Gastrocnemius medialis (tissue), 4 donors: ENCODE measurements around the gene PDLIM1. TPM values are rescaled to one million over a fixed set of nuclear protein-coding genes. Genes with fewer than 3 reads are reported as not detected.
A peak's percentile ranks its signal among the peaks of the same experiment; 100 is the strongest.

Source experiments
- ATAC-seq, 2 donors: fragments of 150-250 bp; one replicate each; pipeline ENCODE4 v1.9.1; 2016
- DNase-seq, 2 donors: peaks; one replicate each; pipeline ENCODE4 v3.0.0-alpha.2; 2019
- H3K27ac ChIP-seq, 4 donors: fragments of 200-600 bp; sonication (generic); 1 replicate in 1 of 4; 2 replicates in 3 of 4; pipeline ENCODE4 v1.5.1; 2016 to 2018; ENCODE audit warnings: mild to moderate bottlenecking in 2 of 4, moderate library complexity in 1 of 4
- H3K27me3 ChIP-seq, 3 donors: fragments of 200-600 bp; sonication (generic) in 2 of 3; 1 replicate in 1 of 3; 2 replicates in 2 of 3; pipeline versions ENCODE4 v1.5.1 to v1.6.0; 2016 to 2019; ENCODE audit warnings: mild to moderate bottlenecking in 1 of 3, moderate library complexity in 1 of 3
- H3K36me3 ChIP-seq, 2 donors: fragments of 200-600 bp; sonication (generic) in 1 of 2; one replicate each; pipeline ENCODE4 v1.5.1; 2017 to 2018
- H3K4me1 ChIP-seq, 2 donors: fragments of 200-600 bp; sonication (generic) in 1 of 2; one replicate each; pipeline ENCODE4 v1.5.1; 2016 to 2017; ENCODE audit warnings: mild to moderate bottlenecking in 2 of 2
- H3K4me3 ChIP-seq, 4 donors: fragments of 200-600 bp; sonication (generic) in 3 of 4; 1 replicate in 1 of 4; 2 replicates in 3 of 4; pipeline ENCODE4 v1.5.1; 2016 to 2019; ENCODE audit warnings: mild to moderate bottlenecking in 2 of 4
- H3K9me3 ChIP-seq, 3 donors: fragments of 200-600 bp; sonication (generic) in 2 of 3; 1 replicate in 1 of 3; 2 replicates in 2 of 3; pipeline ENCODE4 v1.5.1; 2016 to 2019
- POLR2A ChIP-seq, 2 donors: fragments of 450-650 bp; IDR thresholded peaks; one replicate each; pipeline ENCODE4 v1.6.1; 2017; ENCODE audit warnings: antibody characterized with exemption in 2 of 2, mild to moderate bottlenecking in 2 of 2, moderate library complexity in 2 of 2
- in situ Hi-C, 4 donors: fragments of 200-750 bp; cut with MboI; loops; one replicate each; pipeline versions ENCODE4 v1.15.0 to v1.8.0; 2017; ENCODE audit warnings: low sequenced_read_pairs in 4 of 4
- intact Hi-C: fragments of 100-400 bp; cut with DNase I; formaldehyde crosslinking; loops from one replicate; pipeline ENCODE4 v1.15.1; 2023; ENCODE audit warnings: low total_unique reads
- total RNA-seq, 4 donors: library from RNA; depleted of rRNA; stranded (reverse); fragments of >200 nt; gene quantifications; one replicate each; pipeline versions ENCODE4 v1.1.0 to v1.2.3, GENCODE V29; 2016
- TF ChIP-seq, protein P1 (sequence below), 5 experiments: fragments of 450-650 bp in 3 of 5; fragments of 200-600 bp in 2 of 5; sonication (generic) in 2 of 5; IDR thresholded peaks in 4 of 5; conservative IDR thresholded peaks in 1 of 5; 1 replicate in 4 of 5; 2 replicates in 1 of 5; pipeline ENCODE4 v1.5.1; 2016 to 2019; ENCODE audit warnings: antibody characterized with exemption in 5 of 5, mild to moderate bottlenecking in 3 of 5, moderate library complexity in 3 of 5

The PDLIM1 gene
- total RNA-seq, 4 donors from 2014 or later, result 157 to 572 (median 272) TPM

DNA sequence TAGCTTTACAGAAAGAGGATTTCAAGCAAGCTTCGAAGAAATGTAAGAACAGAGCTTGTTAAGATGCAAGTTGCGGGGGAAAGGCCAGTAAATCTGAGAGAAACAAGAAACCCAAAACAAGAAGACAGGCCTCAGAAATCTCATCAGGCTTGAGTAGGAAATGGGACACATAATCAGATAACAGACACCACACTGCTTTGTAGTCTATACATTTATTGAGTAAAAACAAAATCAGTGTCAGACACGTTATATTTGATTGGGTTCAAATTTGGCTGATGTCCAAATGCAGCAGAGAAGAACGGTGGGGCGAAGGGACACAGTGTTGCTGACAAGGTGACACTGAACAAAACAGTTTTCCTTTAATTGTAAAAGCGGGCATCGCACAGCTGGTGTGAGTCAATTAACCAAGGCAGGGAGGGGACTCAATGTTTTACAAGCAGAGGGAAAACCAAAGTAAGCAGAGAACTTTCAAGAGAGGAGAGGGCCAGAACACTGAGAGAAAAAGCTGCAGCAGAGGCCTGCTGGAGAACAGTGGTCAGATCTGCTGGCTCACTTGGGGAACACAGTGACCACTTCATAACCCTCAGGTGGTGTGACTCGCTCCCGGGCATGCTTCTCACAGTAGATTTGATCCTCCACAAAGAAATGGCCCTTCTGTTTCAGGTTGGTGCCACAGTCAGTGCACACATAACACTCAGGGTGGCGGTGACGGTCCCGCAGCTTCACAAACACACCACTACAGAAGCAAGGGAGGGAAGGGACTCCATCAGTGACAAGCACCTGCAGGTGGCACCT, 53.2 kb downstream of the PDLIM1 start:
- Histone ChIP-seq H3K27me3 (no peaks in the 10 kb centered on the region), H3K4me3 (no peak overlapping the region), H3K9me3 (no peaks in the 10 kb centered on the region), H3K4me1 (peaks cover 0 to 13% of the 10 kb centered on the region in 2 donors), H3K36me3 (peaks cover 10 to 85% of the 10 kb centered on the region in 2 donors), H3K27ac (peak overlapping the region in 1 of 4 donors; percentile 41)
- in situ Hi-C loops (loop anchor here in 1 of 4 donors (25.0 kb wide), 1 partner anchor 375 kb away; no protein-coding TSS in a partner anchor), intact Hi-C loops (no loop called here)
- no peak for TF ChIP-seq POLR2A (IDR thresholded peaks at IDR 0.05)
- TF ChIP-seq, protein P1, sequence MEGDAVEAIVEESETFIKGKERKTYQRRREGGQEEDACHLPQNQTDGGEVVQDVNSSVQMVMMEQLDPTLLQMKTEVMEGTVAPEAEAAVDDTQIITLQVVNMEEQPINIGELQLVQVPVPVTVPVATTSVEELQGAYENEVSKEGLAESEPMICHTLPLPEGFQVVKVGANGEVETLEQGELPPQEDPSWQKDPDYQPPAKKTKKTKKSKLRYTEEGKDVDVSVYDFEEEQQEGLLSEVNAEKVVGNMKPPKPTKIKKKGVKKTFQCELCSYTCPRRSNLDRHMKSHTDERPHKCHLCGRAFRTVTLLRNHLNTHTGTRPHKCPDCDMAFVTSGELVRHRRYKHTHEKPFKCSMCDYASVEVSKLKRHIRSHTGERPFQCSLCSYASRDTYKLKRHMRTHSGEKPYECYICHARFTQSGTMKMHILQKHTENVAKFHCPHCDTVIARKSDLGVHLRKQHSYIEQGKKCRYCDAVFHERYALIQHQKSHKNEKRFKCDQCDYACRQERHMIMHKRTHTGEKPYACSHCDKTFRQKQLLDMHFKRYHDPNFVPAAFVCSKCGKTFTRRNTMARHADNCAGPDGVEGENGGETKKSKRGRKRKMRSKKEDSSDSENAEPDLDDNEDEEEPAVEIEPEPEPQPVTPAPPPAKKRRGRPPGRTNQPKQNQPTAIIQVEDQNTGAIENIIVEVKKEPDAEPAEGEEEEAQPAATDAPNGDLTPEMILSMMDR (IDR thresholded peaks at IDR 0.05 in 4 of 5, conservative IDR thresholded peaks at IDR 0.05 in 1 of 5), result no peak
- DNase-seq (no peak), ATAC-seq (no peak)

DNA sequence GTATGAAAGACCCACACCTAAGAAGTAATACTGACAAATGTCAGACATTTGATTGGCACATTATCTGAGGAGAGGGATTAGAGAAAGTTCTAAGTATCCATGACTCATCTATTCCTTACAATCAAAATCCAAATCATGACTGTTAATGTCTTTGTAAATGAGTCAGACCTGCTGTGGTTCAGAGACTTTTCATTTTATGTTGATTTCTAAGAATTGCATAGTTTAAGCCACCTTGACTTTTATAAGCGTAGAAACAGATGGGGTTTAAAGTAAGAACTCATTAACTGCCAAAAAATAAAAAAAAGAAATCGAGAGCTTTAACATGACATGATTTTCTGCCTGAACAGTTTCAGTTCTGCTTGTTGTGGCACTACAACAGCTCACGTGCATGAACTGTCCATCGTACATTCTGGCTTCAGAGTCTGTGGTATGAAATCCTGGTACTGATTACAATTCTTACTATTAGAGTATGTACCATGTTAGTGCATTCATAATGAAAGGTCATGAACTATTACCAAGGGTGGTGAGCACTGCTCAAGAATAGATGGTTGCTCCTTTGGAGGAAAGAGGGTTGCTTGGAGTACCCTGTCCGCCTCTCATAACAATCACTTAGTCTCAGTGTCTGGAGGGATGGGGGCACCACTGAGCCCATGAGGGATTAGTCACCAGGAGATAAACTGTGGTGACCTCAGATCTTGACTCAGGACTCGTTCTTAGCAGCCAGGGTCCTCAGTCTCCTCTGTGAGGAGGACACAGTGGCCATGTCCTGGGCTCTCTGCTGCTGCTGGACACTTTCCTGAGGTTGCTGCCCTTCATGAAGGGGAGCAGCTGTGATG, 54.5 kb downstream of the PDLIM1 start:
- Histone ChIP-seq H3K9me3 (no peaks in the 10 kb centered on the region), H3K27me3 (no peaks in the 10 kb centered on the region), H3K4me3 (no peak overlapping the region), H3K4me1 (peaks cover 0 to 10% of the 10 kb centered on the region in 2 donors), H3K27ac (peak overlapping the region; percentile 0 to 46 (median 34)), H3K36me3 (peaks cover 10 to 74% of the 10 kb centered on the region in 2 donors)
- ATAC-seq (peak in 1 of 2 donors; percentile 40), DNase-seq (no peak)
- intact Hi-C loops, result no loop called here
- TF ChIP-seq, protein P1 (IDR thresholded peaks at IDR 0.05 in 4 of 5, conservative IDR thresholded peaks at IDR 0.05 in 1 of 5), result no peak
- TF ChIP-seq POLR2A (IDR thresholded peaks at IDR 0.05), result no peak
- in situ Hi-C loops, result loop anchor here in 1 of 4 donors (25.0 kb wide), 1 partner anchor 376 kb away; no protein-coding TSS in a partner anchor

DNA sequence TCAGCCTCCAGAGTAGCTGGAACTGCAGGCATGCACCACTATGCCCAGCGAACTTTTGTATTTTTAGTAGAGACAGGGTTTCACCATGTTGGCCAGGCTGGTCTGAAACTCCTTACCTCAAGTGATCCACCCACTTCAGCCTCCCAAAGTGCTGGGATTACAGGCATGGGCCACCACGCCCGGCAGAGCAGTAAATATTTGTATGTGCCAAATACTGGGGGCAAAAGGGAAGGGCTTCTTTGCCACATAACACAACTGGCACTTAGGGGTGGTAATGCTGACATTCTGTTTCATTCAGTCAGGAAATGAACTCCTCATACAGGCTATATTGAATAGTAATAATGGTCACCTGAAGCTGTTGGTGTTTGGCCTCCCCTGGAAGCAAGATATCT, 55.1 kb downstream of the PDLIM1 start:
- peak overlapping the region; percentile 0 to 46 (median 34) for H3K27ac ChIP-seq
- ATAC-seq (no peak), DNase-seq (no peak)
- no peaks in the 10 kb centered on the region for H3K9me3 ChIP-seq
- peaks cover 4 to 68% of the 10 kb centered on the region in 2 donors for H3K36me3 ChIP-seq
- in situ Hi-C loops (loop anchor here in 1 of 4 donors (25.0 kb wide), 1 partner anchor 377 kb away; no protein-coding TSS in a partner anchor), intact Hi-C loops (no loop called here)
- peaks cover 0 to 10% of the 10 kb centered on the region in 2 donors for H3K4me1 ChIP-seq
- TF ChIP-seq, protein P1 (IDR thresholded peaks at IDR 0.05 in 4 of 5, conservative IDR thresholded peaks at IDR 0.05 in 1 of 5), result no peak
- TF ChIP-seq POLR2A (IDR thresholded peaks at IDR 0.05), result no peak
- H3K27me3 ChIP-seq, result no peaks in the 10 kb centered on the region
- H3K4me3 ChIP-seq, result no peak overlapping the region

GRCh38 chr10:95234951-95235350, 55.9 kb downstream of the PDLIM1 start:
- Histone ChIP-seq H3K27ac (no peak overlapping the region), H3K9me3 (no peaks in the 10 kb centered on the region), H3K4me3 (no peak overlapping the region), H3K4me1 (peaks cover 0 to 10% of the 10 kb centered on the region in 2 donors), H3K27me3 (no peaks in the 10 kb centered on the region), H3K36me3 (peaks cover 3 to 60% of the 10 kb centered on the region in 2 donors)
- ATAC-seq (no peak), DNase-seq (no peak)
- in situ Hi-C loops, result loop anchor here in 1 of 4 donors (25.0 kb wide), 1 partner anchor 377 kb away; no protein-coding TSS in a partner anchor
- intact Hi-C loops, result no loop called here
- TF ChIP-seq, protein P1 (IDR thresholded peaks at IDR 0.05 in 4 of 5, conservative IDR thresholded peaks at IDR 0.05 in 1 of 5), result no peak
- TF ChIP-seq POLR2A (IDR thresholded peaks at IDR 0.05), result no peak
